Sigmoid colon (tissue), 7 donors: ENCODE results near the gene TBC1D16. TPM values are rescaled to one million over a fixed set of nuclear protein-coding genes. Genes with fewer than 3 reads are reported as not detected.

Experiments
- DNase-seq: peaks from one replicate; pipeline ENCODE4 v3.0.0-alpha.2; 2019
- H3K27ac ChIP-seq, 4 donors: fragments of 200-600 bp; sonication (generic); one replicate each; pipeline ENCODE4 v1.5.1; 2016 to 2019; ENCODE audit warnings: mild to moderate bottlenecking in 1 of 4
- H3K27me3 ChIP-seq, 3 donors: fragments of 200-600 bp; sonication (generic); one replicate each; pipeline ENCODE4 v1.5.1; 2019; ENCODE audit warnings: mild to moderate bottlenecking in 1 of 3
- H3K36me3 ChIP-seq, 4 donors: fragments of 200-600 bp; sonication (generic); one replicate each; pipeline ENCODE4 v1.5.1; 2016 to 2019
- H3K4me1 ChIP-seq, 4 donors: fragments of 200-600 bp; sonication (generic); one replicate each; pipeline ENCODE4 v1.5.1; 2017 to 2019
- H3K4me3 ChIP-seq, 4 donors: fragments of 200-600 bp; sonication (generic); one replicate each; pipeline ENCODE4 v1.5.1; 2017 to 2019; ENCODE audit warnings: mild to moderate bottlenecking in 2 of 4, moderate library complexity in 1 of 4
- H3K9me3 ChIP-seq, 4 donors: fragments of 200-600 bp in 3 of 4; sonication (generic) in 3 of 4; one replicate each; pipeline versions ENCODE4 v1.5.1 to v1.6.1; 2013 to 2019
- EP300 ChIP-seq, 4 donors: sonication (generic); formaldehyde crosslinking; IDR thresholded peaks; one replicate each; pipeline ENCODE4 v1.6.1; 2017; ENCODE audit warnings: antibody characterized with exemption in 4 of 4
- POLR2A ChIP-seq, 2 donors: fragments of 450-650 bp; IDR thresholded peaks; one replicate each; pipeline ENCODE4 v1.6.1; 2016; ENCODE audit warnings: antibody characterized with exemption in 2 of 2, mild to moderate bottlenecking in 2 of 2, moderate library complexity in 2 of 2
- POLR2AphosphoS5 ChIP-seq, 4 donors: sonication (generic); formaldehyde crosslinking; IDR thresholded peaks; one replicate each; pipeline ENCODE4 v1.6.1; 2017; ENCODE audit warnings: antibody characterized with exemption in 4 of 4
- WGBS, 2 donors: extraction: QIAGEN DNeasy Blood & Tissue Kit; methylation state at CpG; one replicate each; pipeline ENCODE4 v1.1.7; 2013; 5-methylcytosine and 5-hydroxymethylcytosine counted together
- intact Hi-C: fragments of 100-400 bp; cut with DNase I; formaldehyde crosslinking; loops from one replicate; pipeline ENCODE4 v1.15.1; 2023
- polyA plus RNA-seq, 3 donors: library from polyadenylated mRNA; stranded (reverse); fragments of 200-250 nt; gene quantifications; one replicate each; pipeline ENCODE4 v1.2.3, GENCODE V29; 2013
- total RNA-seq, 4 donors: library from RNA; depleted of rRNA; stranded (reverse); fragments of >200 nt; gene quantifications; one replicate each; pipeline ENCODE4 v1.1.0, GENCODE V29; 2016
- TF ChIP-seq, protein P1 (sequence below), 4 experiments: fragments of 450-650 bp in 3 of 4; fragments of 200-600 bp in 1 of 4; IDR thresholded peaks; one replicate each; pipeline ENCODE4 v1.5.1; 2016 to 2019; ENCODE audit warnings: antibody characterized with exemption in 4 of 4, mild to moderate bottlenecking in 3 of 4, moderate library complexity in 2 of 4
- donor health status: healthy with polysubstance abuse.
- donor health status: Bipolar disorder and iron deficiency.
- donor health status: healthy.

The TBC1D16 gene
- total and polyA plus RNA-seq, 7 donors = 3.6 to 21.9 (median 15.7) TPM

DNA sequence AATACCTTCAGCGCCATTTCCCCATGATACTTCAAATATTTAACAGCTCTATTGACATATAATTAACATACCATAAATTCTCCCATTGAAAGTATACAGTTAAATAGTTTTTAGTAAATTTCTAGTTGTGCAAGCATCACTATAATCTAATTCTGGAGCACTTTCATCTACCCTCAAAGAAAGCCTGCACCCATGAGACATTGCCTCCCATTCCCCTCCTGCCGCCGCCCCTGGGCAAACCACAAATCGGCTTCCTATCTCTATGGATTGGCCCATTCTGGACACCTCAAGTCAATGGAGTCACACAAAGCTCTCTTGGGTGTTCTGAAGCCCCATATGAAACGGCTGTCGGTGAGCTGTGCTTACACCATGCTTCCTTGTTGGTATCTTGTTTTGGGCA is 119.2 kb downstream of the TBC1D16 start:
- WGBS, 2 donors = 74 to 86% methylated on average over 6 of the region's 6 CpGs
- Histone ChIP-seq H3K4me3 (no peak overlapping the region), H3K9me3 (no peaks in the 10 kb centered on the region), H3K4me1 (peaks cover 0 to 17% (median 14%) of the 10 kb centered on the region in 4 donors), H3K36me3 (no peaks in the 10 kb centered on the region), H3K27ac (no peak overlapping the region), H3K27me3 (peaks cover 7 to 38% (median 14%) of the 10 kb centered on the region in 3 donors)
- intact Hi-C loops = loop anchor here (5.0 kb wide), 2 partner anchors 74 to 124 kb away; no protein-coding TSS in a partner anchor
- no peak for DNase-seq
- TF ChIP-seq EP300 (IDR thresholded peaks at IDR 0.05) (no peak), POLR2A (IDR thresholded peaks at IDR 0.05) (no peak), POLR2AphosphoS5 (IDR thresholded peaks at IDR 0.05) (no peak)
- TF ChIP-seq, protein P1, sequence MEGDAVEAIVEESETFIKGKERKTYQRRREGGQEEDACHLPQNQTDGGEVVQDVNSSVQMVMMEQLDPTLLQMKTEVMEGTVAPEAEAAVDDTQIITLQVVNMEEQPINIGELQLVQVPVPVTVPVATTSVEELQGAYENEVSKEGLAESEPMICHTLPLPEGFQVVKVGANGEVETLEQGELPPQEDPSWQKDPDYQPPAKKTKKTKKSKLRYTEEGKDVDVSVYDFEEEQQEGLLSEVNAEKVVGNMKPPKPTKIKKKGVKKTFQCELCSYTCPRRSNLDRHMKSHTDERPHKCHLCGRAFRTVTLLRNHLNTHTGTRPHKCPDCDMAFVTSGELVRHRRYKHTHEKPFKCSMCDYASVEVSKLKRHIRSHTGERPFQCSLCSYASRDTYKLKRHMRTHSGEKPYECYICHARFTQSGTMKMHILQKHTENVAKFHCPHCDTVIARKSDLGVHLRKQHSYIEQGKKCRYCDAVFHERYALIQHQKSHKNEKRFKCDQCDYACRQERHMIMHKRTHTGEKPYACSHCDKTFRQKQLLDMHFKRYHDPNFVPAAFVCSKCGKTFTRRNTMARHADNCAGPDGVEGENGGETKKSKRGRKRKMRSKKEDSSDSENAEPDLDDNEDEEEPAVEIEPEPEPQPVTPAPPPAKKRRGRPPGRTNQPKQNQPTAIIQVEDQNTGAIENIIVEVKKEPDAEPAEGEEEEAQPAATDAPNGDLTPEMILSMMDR (IDR thresholded peaks at IDR 0.05) = no peak

DNA sequence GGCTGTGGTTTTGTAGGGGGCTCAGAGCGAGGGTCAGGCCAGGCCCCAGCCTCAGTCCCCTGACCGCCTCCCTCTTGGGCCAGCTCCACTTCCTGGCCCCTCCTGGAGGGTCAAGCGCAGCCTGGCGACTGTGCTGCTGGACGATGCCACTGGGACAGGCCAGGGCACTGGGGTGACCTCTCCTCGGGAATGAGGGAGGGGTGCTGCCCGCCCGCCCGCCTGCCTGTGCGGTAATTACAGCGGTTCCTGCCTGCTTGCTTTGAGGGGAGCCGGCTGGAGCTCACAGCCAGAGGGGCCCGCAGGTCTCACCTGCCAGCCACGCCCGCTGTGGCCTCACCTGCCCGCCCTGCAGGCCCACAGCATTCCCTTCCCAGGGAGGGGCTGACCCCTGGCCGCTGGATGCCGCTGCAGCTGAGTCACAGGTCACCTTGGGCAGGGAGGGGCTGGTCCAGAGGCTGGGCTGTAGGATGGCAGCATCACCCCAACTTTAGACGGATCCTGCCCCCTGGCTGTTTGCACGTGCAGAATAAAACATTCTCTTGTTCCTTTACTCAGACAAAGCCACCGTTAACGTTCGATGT is 119.7 kb downstream of the TBC1D16 start:
- no peak overlapping the region for H3K27ac ChIP-seq

DNA sequence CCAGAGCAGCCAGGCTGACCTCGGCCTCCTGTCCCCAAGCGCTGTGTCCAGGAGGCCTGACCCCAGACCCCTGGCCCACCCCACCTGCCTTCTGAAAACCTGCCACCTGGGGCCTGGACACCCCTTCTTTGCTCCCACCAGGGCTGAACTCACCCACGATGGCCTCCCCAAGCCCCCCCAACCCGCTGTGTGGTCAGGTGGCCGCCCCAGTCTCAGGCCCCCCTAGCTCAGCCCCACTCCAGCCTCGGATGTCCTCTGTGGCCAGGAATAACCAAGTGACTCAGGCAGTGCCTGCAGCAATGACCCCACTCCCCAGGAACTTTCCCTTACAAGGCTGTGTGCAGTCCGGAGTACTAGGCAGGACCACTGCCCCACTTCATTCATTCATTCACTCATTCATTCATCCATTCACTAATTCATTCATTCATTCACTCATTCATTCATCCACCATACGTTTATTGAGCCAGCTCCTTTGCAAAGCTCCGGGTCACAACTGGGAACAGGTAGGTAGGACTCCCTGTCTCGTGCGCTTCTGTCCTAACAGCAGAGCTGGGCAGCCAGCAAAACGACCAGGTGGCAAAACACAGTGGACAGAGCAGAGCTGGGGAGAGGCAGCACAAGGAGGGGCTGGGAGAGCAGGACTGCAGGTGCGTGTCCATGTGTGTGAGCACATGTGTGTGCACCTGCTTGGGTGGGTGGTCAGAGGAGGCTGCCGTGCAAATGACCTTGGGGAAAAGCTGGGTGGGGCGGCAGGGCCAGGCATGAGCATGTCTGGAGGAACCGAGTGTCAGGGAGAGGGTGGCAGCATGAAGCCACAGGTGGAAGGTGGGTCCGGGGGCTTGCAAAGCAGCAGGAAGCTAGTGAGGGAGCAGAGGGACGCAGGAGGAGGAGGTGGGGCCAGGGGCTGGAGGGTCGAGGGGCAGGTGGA is 120.6 kb downstream of the TBC1D16 start:
- DNase-seq = no peak
- no peaks in the 10 kb centered on the region for H3K36me3 ChIP-seq
- peaks cover 0 to 16% (median 13%) of the 10 kb centered on the region in 4 donors for H3K4me1 ChIP-seq
- no peak overlapping the region for H3K27ac ChIP-seq
- peaks cover 0 to 24% (median 4%) of the 10 kb centered on the region in 3 donors for H3K27me3 ChIP-seq
- H3K9me3 ChIP-seq = no peaks in the 10 kb centered on the region
- TF ChIP-seq EP300 (IDR thresholded peaks at IDR 0.05) (no peak), POLR2AphosphoS5 (IDR thresholded peaks at IDR 0.05) (no peak), POLR2A (IDR thresholded peaks at IDR 0.05) (no peak)
- TF ChIP-seq, protein P1 (IDR thresholded peaks at IDR 0.05) = no peak
- 39 to 64% methylated on average over 19 of the region's 19 CpGs for WGBS, 2 donors
- H3K4me3 ChIP-seq = no peak overlapping the region
- intact Hi-C loops = loop anchor here (5.0 kb wide), 2 partner anchors 73 to 123 kb away; no protein-coding TSS in a partner anchor

More for the DNA sequence above, 119.7 kb downstream of the TBC1D16 start:
- 17 to 45% methylated on average over 23 of the region's 23 CpGs for WGBS, 2 donors
- no peaks in the 10 kb centered on the region for H3K36me3 ChIP-seq
- intact Hi-C loops = loop anchor here (5.0 kb wide), 2 partner anchors 74 to 124 kb away; no protein-coding TSS in a partner anchor
- no peaks in the 10 kb centered on the region for H3K9me3 ChIP-seq
- peaks cover 0 to 16% (median 13%) of the 10 kb centered on the region in 4 donors for H3K4me1 ChIP-seq
- peaks cover 3 to 32% (median 8%) of the 10 kb centered on the region in 3 donors for H3K27me3 ChIP-seq
- no peak overlapping the region for H3K4me3 ChIP-seq
- no peak for TF ChIP-seq POLR2A (IDR thresholded peaks at IDR 0.05)
- TF ChIP-seq, protein P1 (IDR thresholded peaks at IDR 0.05) = peak; percentile 14 to 28 (median 20)
- DNase-seq = no peak

DNA sequence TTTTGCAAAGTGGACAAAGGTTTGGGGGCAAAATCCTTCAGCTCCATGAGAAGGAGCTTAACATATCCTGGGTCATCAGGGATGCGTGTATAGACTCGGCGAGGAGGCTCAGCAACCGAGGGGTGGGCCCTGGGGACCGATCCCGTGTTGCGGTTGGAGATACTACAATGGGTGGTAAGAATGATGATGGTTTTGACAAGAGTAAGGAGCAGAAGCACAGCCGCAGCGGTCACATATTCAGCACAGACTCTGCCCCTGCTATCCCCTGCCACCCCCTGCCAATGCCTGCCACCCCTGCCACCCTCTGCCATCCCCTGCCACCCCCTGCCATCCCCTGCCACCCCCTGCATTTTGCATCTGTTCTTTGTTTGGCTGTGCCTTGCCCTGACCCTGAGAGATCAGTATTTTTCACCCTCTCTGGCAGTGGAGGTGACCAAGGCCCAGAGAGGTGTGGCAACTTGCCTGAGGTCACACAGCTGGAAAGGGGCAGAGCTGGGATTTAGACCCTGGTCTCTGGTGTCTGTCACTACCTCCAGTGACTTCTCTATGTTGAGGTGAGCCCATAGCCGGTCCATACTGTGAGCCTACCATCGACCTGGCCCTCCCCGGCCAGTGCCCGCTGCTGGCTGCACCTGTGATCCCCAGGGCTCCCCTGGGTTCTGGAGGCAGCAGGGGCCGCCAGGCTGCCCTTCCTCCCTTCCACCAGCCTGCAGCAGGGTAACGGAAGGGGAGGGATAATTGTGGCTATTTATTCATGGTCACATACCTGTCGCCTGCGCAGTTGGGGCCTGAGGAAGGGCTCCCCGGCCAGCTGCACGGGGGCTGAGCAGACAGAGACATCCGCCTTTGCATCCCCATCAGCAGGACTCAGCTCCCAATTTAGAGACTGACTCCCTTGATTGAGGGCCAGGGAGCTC is 121.5 kb downstream of the TBC1D16 start:
- no peaks in the 10 kb centered on the region for H3K9me3 ChIP-seq
- H3K36me3 ChIP-seq = no peaks in the 10 kb centered on the region
- DNase-seq = no peak
- intact Hi-C loops = no loop called here
- H3K27ac ChIP-seq = no peak overlapping the region
- 83 to 89% methylated on average over 20 of the region's 20 CpGs for WGBS, 2 donors
- peaks cover 0 to 8% (median 6%) of the 10 kb centered on the region in 4 donors for H3K4me1 ChIP-seq
- TF ChIP-seq, protein P1 (IDR thresholded peaks at IDR 0.05) = no peak
- no peak for TF ChIP-seq EP300 (IDR thresholded peaks at IDR 0.05)
- no peak for TF ChIP-seq POLR2A (IDR thresholded peaks at IDR 0.05)
- no peak for TF ChIP-seq POLR2AphosphoS5 (IDR thresholded peaks at IDR 0.05)
- H3K27me3 ChIP-seq = peaks cover 0 to 14% (median 4%) of the 10 kb centered on the region in 3 donors
- no peak overlapping the region for H3K4me3 ChIP-seq
